ENCODE results near the gene NSMCE1. TPM values are rescaled to one million over a fixed set of nuclear protein-coding genes. Genes with fewer than 3 reads are reported as not detected.

Gene NSMCE1
- polyA plus RNA-seq (2013, experiment 1 of 2; ENCODE audit: insufficient read length): 63.3 TPM
- polyA plus RNA-seq (2013, experiment 2 of 2; ENCODE audit: insufficient read length): 58.5 TPM

- DNase-seq: peak; percentile 96
Measured at GRCh38 chr16:27268376-27269299, at the start of gene NSMCE1. NSMCE1 (minus strand) TSS chr16:27268772; CDS start chr16:27257570, 11,202 bp downstream.

- no peak for DNase-seq
Measured at GRCh38 chr16:27317738-27318391, 49.3 kb upstream of the NSMCE1 start.

- DNase-seq: no peak
Measured at GRCh38 chr16:27317320-27317719, 48.7 kb upstream of the NSMCE1 start.

- DNase-seq: no peak
Measured at GRCh38 chr16:27316038-27316680, 47.6 kb upstream of the NSMCE1 start.

GRCh38 chr16:27315333-27316037, 46.9 kb upstream of the NSMCE1 start:
- no peak for DNase-seq

- DNase-seq: no peak
Measured at GRCh38 chr16:27314986-27315332, 46.4 kb upstream of the NSMCE1 start.

- DNase-seq: peak; percentile 85
Measured at GRCh38 chr16:27314161-27314723, 45.7 kb upstream of the NSMCE1 start.

- peak; percentile 62 for DNase-seq
Measured at GRCh38 chr16:27313422-27314160, 45.0 kb upstream of the NSMCE1 start, which contains the start of gene IL4R. IL4R (plus strand) TSS chr16:27313974; CDS start chr16:27340204, 26,230 bp downstream.

GRCh38 chr16:27312580-27313421, 44.2 kb upstream of the NSMCE1 start:
- DNase-seq: no peak

GRCh38 chr16:27311897-27312303, 43.3 kb upstream of the NSMCE1 start:
- DNase-seq: no peak

GRCh38 chr16:27311448-27311830, 42.9 kb upstream of the NSMCE1 start:
- DNase-seq: no peak

- DNase-seq: no peak
Measured at GRCh38 chr16:27310576-27311447, 42.2 kb upstream of the NSMCE1 start.

- DNase-seq: no peak
Measured at GRCh38 chr16:27308792-27309191, 40.2 kb upstream of the NSMCE1 start.

- no peak for DNase-seq
Measured at GRCh38 chr16:27305839-27306442, 37.4 kb upstream of the NSMCE1 start.

- DNase-seq: no peak
Measured at GRCh38 chr16:27304881-27305745, 36.5 kb upstream of the NSMCE1 start.

GRCh38 chr16:27304102-27304501, 35.5 kb upstream of the NSMCE1 start:
- DNase-seq: no peak

GRCh38 chr16:27303256-27304100, 34.9 kb upstream of the NSMCE1 start:
- no peak for DNase-seq

All from fibroblast of skin of scalp (primary cell).